Lower leg skin (tissue), 3 donors: ENCODE data around the gene NPAS3.

ENCODE experiments used
- POLR2A ChIP-seq, 2 donors: fragments of 450-650 bp; IDR thresholded peaks; one replicate each; pipeline ENCODE4 v1.6.1; 2016 to 2017; ENCODE audit warnings: antibody characterized with exemption in 2 of 2, mild to moderate bottlenecking in 1 of 2, moderate library complexity in 1 of 2
- TF ChIP-seq, protein P1 (sequence below), 3 donors: fragments of 450-650 bp; IDR thresholded peaks; one replicate each; pipeline ENCODE4 v1.5.1; 2016; ENCODE audit warnings: antibody characterized with exemption in 3 of 3, mild to moderate bottlenecking in 3 of 3, moderate library complexity in 2 of 3

DNA sequence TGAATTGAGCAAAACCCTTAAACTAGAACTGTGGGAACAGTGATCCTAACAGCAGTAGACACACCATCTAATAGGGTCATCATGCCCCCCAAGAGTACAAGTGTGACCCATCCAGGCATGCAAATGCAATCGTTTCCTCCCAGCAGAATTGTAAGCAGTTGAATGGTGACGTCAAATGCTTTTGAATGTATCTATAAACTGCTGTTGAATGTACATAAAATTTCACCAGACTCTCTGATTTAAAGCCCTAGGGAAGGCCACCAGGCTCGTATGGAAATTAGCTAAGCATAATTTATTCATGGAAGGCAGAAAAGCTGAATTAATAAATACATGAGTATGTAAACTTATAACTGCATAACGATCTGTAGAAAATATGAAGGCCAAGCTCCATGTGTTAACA is 529.3 kb downstream of the NPAS3 start:
- TF ChIP-seq, protein P1, sequence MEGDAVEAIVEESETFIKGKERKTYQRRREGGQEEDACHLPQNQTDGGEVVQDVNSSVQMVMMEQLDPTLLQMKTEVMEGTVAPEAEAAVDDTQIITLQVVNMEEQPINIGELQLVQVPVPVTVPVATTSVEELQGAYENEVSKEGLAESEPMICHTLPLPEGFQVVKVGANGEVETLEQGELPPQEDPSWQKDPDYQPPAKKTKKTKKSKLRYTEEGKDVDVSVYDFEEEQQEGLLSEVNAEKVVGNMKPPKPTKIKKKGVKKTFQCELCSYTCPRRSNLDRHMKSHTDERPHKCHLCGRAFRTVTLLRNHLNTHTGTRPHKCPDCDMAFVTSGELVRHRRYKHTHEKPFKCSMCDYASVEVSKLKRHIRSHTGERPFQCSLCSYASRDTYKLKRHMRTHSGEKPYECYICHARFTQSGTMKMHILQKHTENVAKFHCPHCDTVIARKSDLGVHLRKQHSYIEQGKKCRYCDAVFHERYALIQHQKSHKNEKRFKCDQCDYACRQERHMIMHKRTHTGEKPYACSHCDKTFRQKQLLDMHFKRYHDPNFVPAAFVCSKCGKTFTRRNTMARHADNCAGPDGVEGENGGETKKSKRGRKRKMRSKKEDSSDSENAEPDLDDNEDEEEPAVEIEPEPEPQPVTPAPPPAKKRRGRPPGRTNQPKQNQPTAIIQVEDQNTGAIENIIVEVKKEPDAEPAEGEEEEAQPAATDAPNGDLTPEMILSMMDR (IDR thresholded peaks at IDR 0.05) = no peak
- TF ChIP-seq POLR2A (IDR thresholded peaks at IDR 0.05) = no peak
